Tibial artery (tissue), 4 donors: ENCODE data around the gene PHKB.

Source experiments
- DNase-seq, 2 donors: peaks; one replicate each; pipeline ENCODE4 v3.0.0-alpha.2; 2019
- H3K27ac ChIP-seq, 2 donors: fragments of 200-600 bp; sonication (generic) in 1 of 2; 1 replicate in 1 of 2; 2 replicates in 1 of 2; pipeline ENCODE4 v1.5.1; 2018 to 2019; ENCODE audit warnings: mild to moderate bottlenecking in 1 of 2
- H3K27me3 ChIP-seq, 2 donors: fragments of 200-600 bp; sonication (generic) in 1 of 2; one replicate each; pipeline versions ENCODE4 v1.5.1 to v1.6.0; 2016 to 2019
- H3K36me3 ChIP-seq, 3 donors: fragments of 200-600 bp; sonication (generic) in 2 of 3; one replicate each; pipeline ENCODE4 v1.5.1; 2016 to 2019; ENCODE audit warnings: mild to moderate bottlenecking in 2 of 3
- H3K4me1 ChIP-seq, 4 donors: fragments of 200-600 bp; sonication (generic) in 2 of 4; 1 replicate in 3 of 4; 2 replicates in 1 of 4; pipeline ENCODE4 v1.5.1; 2016 to 2019
- H3K4me3 ChIP-seq, 2 donors: fragments of 200-600 bp; sonication (generic) in 1 of 2; 1 replicate in 1 of 2; 2 replicates in 1 of 2; pipeline ENCODE4 v1.5.1; 2018 to 2019; ENCODE audit warnings: mild to moderate bottlenecking in 2 of 2
- H3K9me3 ChIP-seq, 3 donors: fragments of 200-600 bp; sonication (generic) in 1 of 3; one replicate each; pipeline ENCODE4 v1.5.1; 2016 to 2019
- CTCF ChIP-seq, 2 experiments: fragments of 200-600 bp in 1 of 2; fragments of 450-650 bp in 1 of 2; IDR thresholded peaks; one replicate each; pipeline ENCODE4 v1.5.1; 2017 to 2019; ENCODE audit warnings: antibody characterized with exemption in 2 of 2, mild to moderate bottlenecking in 1 of 2, moderate library complexity in 1 of 2
- intact Hi-C: fragments of 100-400 bp; cut with DNase I; formaldehyde crosslinking; loops from one replicate; pipeline ENCODE4 v1.15.0; 2023; ENCODE audit warnings: low total_unique reads

PHKB gene

GRCh38 chr16:47711809-47712208 lies 250.7 kb downstream of the PHKB start:
- DNase-seq: no peak
- intact Hi-C loops: no loop called here
- TF ChIP-seq CTCF (IDR thresholded peaks at IDR 0.05): no peak
- no peaks in the 10 kb centered on the region for H3K4me1 ChIP-seq
- H3K9me3 ChIP-seq: no peaks in the 10 kb centered on the region
- H3K36me3 ChIP-seq: no peaks in the 10 kb centered on the region
- H3K27me3 ChIP-seq: no peaks in the 10 kb centered on the region
- H3K27ac ChIP-seq: no peak overlapping the region
- H3K4me3 ChIP-seq: no peak overlapping the region

- H3K4me3 ChIP-seq: no peak overlapping the region
- H3K9me3 ChIP-seq: no peaks in the 10 kb centered on the region
- no peak for DNase-seq
- H3K27me3 ChIP-seq: no peaks in the 10 kb centered on the region
- intact Hi-C loops: no loop called here
- H3K4me1 ChIP-seq: no peaks in the 10 kb centered on the region
- TF ChIP-seq CTCF (IDR thresholded peaks at IDR 0.05): no peak
- H3K27ac ChIP-seq: no peak overlapping the region
- H3K36me3 ChIP-seq: no peaks in the 10 kb centered on the region
Measured at GRCh38 chr16:47712276-47713224, 251.4 kb downstream of the PHKB start.

GRCh38 chr16:47713225-47713595 lies 252.1 kb downstream of the PHKB start:
- H3K4me3 ChIP-seq: no peak overlapping the region
- no peaks in the 10 kb centered on the region for H3K9me3 ChIP-seq
- no peaks in the 10 kb centered on the region for H3K36me3 ChIP-seq
- H3K27me3 ChIP-seq: no peaks in the 10 kb centered on the region
- intact Hi-C loops: no loop called here
- no peak overlapping the region for H3K27ac ChIP-seq
- no peak for DNase-seq
- TF ChIP-seq CTCF (IDR thresholded peaks at IDR 0.05): no peak
- H3K4me1 ChIP-seq: no peaks in the 10 kb centered on the region

- H3K27me3 ChIP-seq: no peaks in the 10 kb centered on the region
- no peak overlapping the region for H3K27ac ChIP-seq
- H3K36me3 ChIP-seq: no peaks in the 10 kb centered on the region
- DNase-seq: no peak
- intact Hi-C loops: no loop called here
- H3K4me3 ChIP-seq: no peak overlapping the region
- no peaks in the 10 kb centered on the region for H3K9me3 ChIP-seq
- TF ChIP-seq CTCF (IDR thresholded peaks at IDR 0.05): no peak
- H3K4me1 ChIP-seq: no peaks in the 10 kb centered on the region
Measured at GRCh38 chr16:47715442-47716083, 254.4 kb downstream of the PHKB start.

GRCh38 chr16:47716571-47716970 lies 255.4 kb downstream of the PHKB start:
- no peak for TF ChIP-seq CTCF (IDR thresholded peaks at IDR 0.05)
- H3K4me3 ChIP-seq: no peak overlapping the region
- H3K27me3 ChIP-seq: no peaks in the 10 kb centered on the region
- H3K4me1 ChIP-seq: no peaks in the 10 kb centered on the region
- H3K27ac ChIP-seq: no peak overlapping the region
- no peaks in the 10 kb centered on the region for H3K36me3 ChIP-seq
- no peaks in the 10 kb centered on the region for H3K9me3 ChIP-seq
- intact Hi-C loops: no loop called here
- DNase-seq: no peak
